Osteoblast (primary cell): ENCODE results near the gene NRAS. TPM values are rescaled to one million over a fixed set of nuclear protein-coding genes. Genes with fewer than 3 reads are reported as not detected.

Experiments
- DNase-seq: peaks from one replicate; pipeline ENCODE4 v3.0.0; 2011; ENCODE audit warnings: low spot score, mixed read lengths; ENCODE audit not compliant: insufficient read length; ENCODE audit errors: missing footprints
- H2AFZ ChIP-seq: 2 replicates; pipeline ENCODE4 v1.6.0; 2011; ENCODE audit warnings: mild to moderate bottlenecking, low read length
- H3K27ac ChIP-seq: 2 replicates; pipeline ENCODE4 v1.5.1; 2011; ENCODE audit warnings: mild to moderate bottlenecking, low read depth, low read length, moderate library complexity
- H3K27me3 ChIP-seq: 2 replicates; pipeline ENCODE4 v1.6.0; 2012; ENCODE audit warnings: mild to moderate bottlenecking, control low read depth, inconsistent platforms, low read length, moderate library complexity; ENCODE audit not compliant: insufficient read depth
- H3K36me3 ChIP-seq: 2 replicates; pipeline ENCODE4 v1.5.1; 2011; ENCODE audit warnings: mild to moderate bottlenecking, low read length, control low read depth, moderate library complexity; ENCODE audit not compliant: insufficient read depth
- H3K4me1 ChIP-seq: 2 replicates; pipeline ENCODE4 v1.5.1; 2011; ENCODE audit warnings: mild to moderate bottlenecking, low read length, control low read depth, moderate library complexity; ENCODE audit not compliant: insufficient read depth
- H3K4me2 ChIP-seq: 2 replicates; pipeline ENCODE4 v1.6.0; 2011; ENCODE audit warnings: mild to moderate bottlenecking, low read length; ENCODE audit not compliant: insufficient read depth
- H3K4me3 ChIP-seq: fragments of 200-600 bp; sonication (generic); 3 replicates; pipeline ENCODE4 v1.5.1; 2012; ENCODE audit warnings: mild to moderate bottlenecking, low read length, inconsistent platforms; ENCODE audit not compliant: insufficient read depth
- H3K79me2 ChIP-seq: 2 replicates; pipeline ENCODE4 v1.6.0; 2012; ENCODE audit warnings: mild to moderate bottlenecking, low read length, control low read depth, inconsistent platforms; ENCODE audit not compliant: insufficient read depth
- H3K9me3 ChIP-seq: 2 replicates; pipeline ENCODE4 v1.5.1; 2011; ENCODE audit warnings: low read depth, low read length, control low read depth
- H4K20me1 ChIP-seq: 2 replicates; pipeline ENCODE4 v1.6.0; 2012; ENCODE audit warnings: mild to moderate bottlenecking, low read length, control low read depth; ENCODE audit not compliant: insufficient read depth
- total RNA-seq: library from RNA; depleted of rRNA; stranded (reverse); fragments of >200 nt; gene quantifications from 2 replicates; pipeline ENCODE4 v1.2.3, GENCODE V29; 2012
- TF ChIP-seq, protein P1 (sequence below): IDR thresholded peaks from 2 replicates; pipeline ENCODE4 v1.5.1; 2011; ENCODE audit warnings: mild to moderate bottlenecking, low read depth, low read length, moderate library complexity; ENCODE audit errors: extremely low read depth

The NRAS gene
- total RNA-seq, 1 donor, result 67.0 TPM

GRCh38 chr1:114712977-114713376 lies 3.6 kb downstream of the NRAS start:
- Histone ChIP-seq H3K4me2 (no peak overlapping the region), H3K27ac (no peak overlapping the region), H2AFZ (no peak overlapping the region), H3K36me3 (peaks cover 68% of the 10 kb centered on the region), H3K27me3 (no peaks in the 10 kb centered on the region), H3K4me3 (no peak overlapping the region), H3K9me3 (no peaks in the 10 kb centered on the region), H3K79me2 (peaks cover 47% of the 10 kb centered on the region), H3K4me1 (peaks cover 11% of the 10 kb centered on the region), H4K20me1 (no peaks in the 10 kb centered on the region)
- no peak for DNase-seq
- TF ChIP-seq, protein P1, sequence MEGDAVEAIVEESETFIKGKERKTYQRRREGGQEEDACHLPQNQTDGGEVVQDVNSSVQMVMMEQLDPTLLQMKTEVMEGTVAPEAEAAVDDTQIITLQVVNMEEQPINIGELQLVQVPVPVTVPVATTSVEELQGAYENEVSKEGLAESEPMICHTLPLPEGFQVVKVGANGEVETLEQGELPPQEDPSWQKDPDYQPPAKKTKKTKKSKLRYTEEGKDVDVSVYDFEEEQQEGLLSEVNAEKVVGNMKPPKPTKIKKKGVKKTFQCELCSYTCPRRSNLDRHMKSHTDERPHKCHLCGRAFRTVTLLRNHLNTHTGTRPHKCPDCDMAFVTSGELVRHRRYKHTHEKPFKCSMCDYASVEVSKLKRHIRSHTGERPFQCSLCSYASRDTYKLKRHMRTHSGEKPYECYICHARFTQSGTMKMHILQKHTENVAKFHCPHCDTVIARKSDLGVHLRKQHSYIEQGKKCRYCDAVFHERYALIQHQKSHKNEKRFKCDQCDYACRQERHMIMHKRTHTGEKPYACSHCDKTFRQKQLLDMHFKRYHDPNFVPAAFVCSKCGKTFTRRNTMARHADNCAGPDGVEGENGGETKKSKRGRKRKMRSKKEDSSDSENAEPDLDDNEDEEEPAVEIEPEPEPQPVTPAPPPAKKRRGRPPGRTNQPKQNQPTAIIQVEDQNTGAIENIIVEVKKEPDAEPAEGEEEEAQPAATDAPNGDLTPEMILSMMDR, result no peak

- H3K4me2 ChIP-seq, result no peak overlapping the region
- no peak for DNase-seq
- no peaks in the 10 kb centered on the region for H4K20me1 ChIP-seq
- H3K4me3 ChIP-seq, result no peak overlapping the region
- H3K27me3 ChIP-seq, result no peaks in the 10 kb centered on the region
- no peak overlapping the region for H2AFZ ChIP-seq
- no peak overlapping the region for H3K27ac ChIP-seq
- peaks cover 34% of the 10 kb centered on the region for H3K79me2 ChIP-seq
- TF ChIP-seq, protein P1, result no peak
- H3K36me3 ChIP-seq, result peaks cover 81% of the 10 kb centered on the region
- H3K9me3 ChIP-seq, result no peaks in the 10 kb centered on the region
- peaks cover 2% of the 10 kb centered on the region for H3K4me1 ChIP-seq
These were observed 6.2 kb downstream of the NRAS start for GRCh38 chr1:114710360-114710759.

DNA sequence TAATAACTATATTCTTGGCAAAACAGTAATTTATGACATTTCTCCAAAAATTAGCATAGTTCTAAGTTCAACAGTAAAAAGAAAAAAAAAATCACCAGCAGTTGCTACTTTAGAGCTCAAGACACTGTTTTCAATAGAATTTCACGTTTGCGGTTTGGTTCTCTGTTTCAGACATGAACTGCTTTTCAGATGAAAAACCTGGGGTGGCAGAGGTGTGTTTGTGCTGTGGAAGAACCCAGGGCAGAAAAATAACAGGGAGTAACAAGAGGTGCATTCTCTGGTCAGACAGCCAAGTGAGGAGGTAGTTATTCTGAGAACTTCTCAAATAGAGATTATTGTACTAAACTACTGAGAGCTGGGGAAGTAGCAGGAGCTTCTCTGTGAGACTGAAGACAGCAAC lies 9.0 kb downstream of the NRAS start:
- DNase-seq, result no peak
- Histone ChIP-seq H4K20me1 (no peaks in the 10 kb centered on the region), H3K4me2 (no peak overlapping the region), H2AFZ (no peak overlapping the region), H3K9me3 (no peaks in the 10 kb centered on the region), H3K79me2 (peaks cover 11% of the 10 kb centered on the region), H3K27ac (no peak overlapping the region), H3K36me3 (peaks cover 60% of the 10 kb centered on the region), H3K4me1 (no peaks in the 10 kb centered on the region), H3K27me3 (no peaks in the 10 kb centered on the region), H3K4me3 (no peak overlapping the region)
- TF ChIP-seq, protein P1, result no peak

DNA sequence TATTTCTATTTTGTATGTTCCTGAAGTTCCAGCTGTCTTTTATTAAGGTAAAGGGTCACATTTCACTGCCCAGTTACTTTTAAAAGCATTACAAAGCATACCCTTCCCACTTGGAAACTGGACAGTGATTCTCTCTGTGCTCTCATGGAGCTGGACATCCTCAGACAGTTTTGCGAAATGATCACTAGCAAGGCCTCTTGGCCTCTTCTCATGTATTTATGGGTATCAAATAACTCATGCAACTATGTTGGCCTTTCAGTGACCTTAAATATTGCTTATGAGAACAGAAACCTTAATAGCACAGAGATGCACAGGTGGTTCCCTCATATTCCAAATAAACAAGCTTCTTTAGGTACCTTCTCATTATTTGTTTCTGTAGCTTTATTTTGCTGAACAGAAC lies 13.3 kb downstream of the NRAS start:
- H4K20me1 ChIP-seq, result no peaks in the 10 kb centered on the region
- peaks cover 25% of the 10 kb centered on the region for H3K36me3 ChIP-seq
- no peaks in the 10 kb centered on the region for H3K79me2 ChIP-seq
- TF ChIP-seq, protein P1, result no peak
- H3K27me3 ChIP-seq, result no peaks in the 10 kb centered on the region
- H3K27ac ChIP-seq, result no peak overlapping the region
- no peak overlapping the region for H2AFZ ChIP-seq
- H3K4me1 ChIP-seq, result no peaks in the 10 kb centered on the region
- H3K4me2 ChIP-seq, result no peak overlapping the region
- no peaks in the 10 kb centered on the region for H3K9me3 ChIP-seq
- H3K4me3 ChIP-seq, result no peak overlapping the region
- no peak for DNase-seq
